ENCODE results near the gene QTRT2.

QTRT2 gene

DNA sequence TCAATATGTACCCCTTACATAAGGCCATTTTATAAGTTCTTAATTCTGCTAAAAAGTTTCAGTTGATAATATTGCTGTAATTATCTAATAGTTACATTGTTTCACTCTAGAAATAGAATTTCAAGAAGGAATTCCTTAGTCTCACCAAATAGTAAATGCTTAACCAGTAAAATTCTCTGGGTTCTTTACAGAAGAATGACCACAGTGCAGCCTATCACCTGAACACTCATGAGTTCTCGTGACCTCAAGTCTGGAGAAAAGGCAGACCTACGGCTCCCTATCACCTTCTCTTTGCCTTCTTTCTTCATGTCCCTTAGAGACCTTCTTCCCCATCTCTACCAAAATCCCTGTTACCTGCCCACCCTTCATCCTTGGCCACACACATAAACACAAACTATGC is 31.1 kb upstream of the QTRT2 start:
- no peaks in the 10 kb centered on the region for H3F3A ChIP-seq (ENCODE audit: low read depth)
- TF ChIP-seq, protein P1, sequence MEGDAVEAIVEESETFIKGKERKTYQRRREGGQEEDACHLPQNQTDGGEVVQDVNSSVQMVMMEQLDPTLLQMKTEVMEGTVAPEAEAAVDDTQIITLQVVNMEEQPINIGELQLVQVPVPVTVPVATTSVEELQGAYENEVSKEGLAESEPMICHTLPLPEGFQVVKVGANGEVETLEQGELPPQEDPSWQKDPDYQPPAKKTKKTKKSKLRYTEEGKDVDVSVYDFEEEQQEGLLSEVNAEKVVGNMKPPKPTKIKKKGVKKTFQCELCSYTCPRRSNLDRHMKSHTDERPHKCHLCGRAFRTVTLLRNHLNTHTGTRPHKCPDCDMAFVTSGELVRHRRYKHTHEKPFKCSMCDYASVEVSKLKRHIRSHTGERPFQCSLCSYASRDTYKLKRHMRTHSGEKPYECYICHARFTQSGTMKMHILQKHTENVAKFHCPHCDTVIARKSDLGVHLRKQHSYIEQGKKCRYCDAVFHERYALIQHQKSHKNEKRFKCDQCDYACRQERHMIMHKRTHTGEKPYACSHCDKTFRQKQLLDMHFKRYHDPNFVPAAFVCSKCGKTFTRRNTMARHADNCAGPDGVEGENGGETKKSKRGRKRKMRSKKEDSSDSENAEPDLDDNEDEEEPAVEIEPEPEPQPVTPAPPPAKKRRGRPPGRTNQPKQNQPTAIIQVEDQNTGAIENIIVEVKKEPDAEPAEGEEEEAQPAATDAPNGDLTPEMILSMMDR (conservative IDR thresholded peaks at IDR 0.05; ENCODE audit: low read length), result no peak
- TF ChIP-seq EZH2phosphoT487 (IDR thresholded peaks at IDR 0.05; ENCODE audit: borderline replicate concordance), result no peak
- H3K27me3 ChIP-seq (ENCODE audit: insufficient read depth, low read length, poor library complexity, severe bottlenecking), result no peaks in the 10 kb centered on the region

DNA sequence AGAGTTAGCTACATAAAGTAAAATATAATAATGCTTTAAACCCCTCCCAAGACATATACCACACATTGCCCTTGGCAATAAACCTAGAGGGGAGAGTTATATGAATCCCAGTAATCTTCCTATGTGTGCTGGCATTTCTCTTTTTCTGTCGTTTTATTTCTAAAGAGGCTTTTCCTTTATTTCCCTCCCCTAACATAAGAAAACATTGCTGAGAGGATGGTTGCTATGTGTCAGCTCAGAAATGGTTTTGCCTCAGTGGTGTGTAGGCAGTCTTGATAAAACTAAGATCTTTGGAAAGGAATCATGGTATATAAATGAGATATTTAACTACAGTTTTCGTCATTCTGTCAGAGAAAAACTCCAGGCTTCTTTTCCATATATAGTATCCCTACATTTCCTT is 30.2 kb upstream of the QTRT2 start:
- no peaks in the 10 kb centered on the region for H4K20me1 ChIP-seq (ENCODE audit: insufficient read depth, low read length, poor library complexity, severe bottlenecking)
- no peaks in the 10 kb centered on the region for H3K9me2 ChIP-seq (replicated peaks; ENCODE audit: low read depth, low read length)
- H3K4me1 ChIP-seq (ENCODE audit: insufficient read depth, low read length, poor library complexity, severe bottlenecking), result no peaks in the 10 kb centered on the region
- H3K36me3 ChIP-seq (ENCODE audit: insufficient read depth, low read length), result no peaks in the 10 kb centered on the region
- H3K4me3 ChIP-seq (ENCODE audit: low read length, poor library complexity, severe bottlenecking), result no peak overlapping the region
- H3K9me3 ChIP-seq (ENCODE audit: insufficient read depth, low read depth, low read length), result no peaks in the 10 kb centered on the region
- no peak overlapping the region for H3K4me2 ChIP-seq (ENCODE audit: low read depth, low read length, poor library complexity, severe bottlenecking)
- H3K9ac ChIP-seq (ENCODE audit: low read depth, low read length, poor library complexity, severe bottlenecking), result no peak overlapping the region
- no peaks in the 10 kb centered on the region for H3K79me2 ChIP-seq (ENCODE audit: insufficient read depth, low read length)
- no peaks in the 10 kb centered on the region for H3K27me3 ChIP-seq (ENCODE audit: insufficient read depth, low read length, poor library complexity, severe bottlenecking)
- no peak overlapping the region for H2AFZ ChIP-seq (ENCODE audit: low read length)
- no peaks in the 10 kb centered on the region for H3F3A ChIP-seq (ENCODE audit: low read depth)
- TF ChIP-seq, protein P1 (conservative IDR thresholded peaks at IDR 0.05; ENCODE audit: low read length), result no peak
- no peak for TF ChIP-seq EZH2phosphoT487 (IDR thresholded peaks at IDR 0.05; ENCODE audit: borderline replicate concordance)

More for the DNA sequence above, 31.1 kb upstream of the QTRT2 start:
- Histone ChIP-seq H3K4me1 (ENCODE audit: insufficient read depth, low read length, poor library complexity, severe bottlenecking) (no peaks in the 10 kb centered on the region), H3K4me2 (ENCODE audit: low read depth, low read length, poor library complexity, severe bottlenecking) (no peak overlapping the region), H3K9ac (ENCODE audit: low read depth, low read length, poor library complexity, severe bottlenecking) (no peak overlapping the region), H3K79me2 (ENCODE audit: insufficient read depth, low read length) (no peaks in the 10 kb centered on the region), H3K9me2 (replicated peaks; ENCODE audit: low read depth, low read length) (no peaks in the 10 kb centered on the region), H3K4me3 (ENCODE audit: low read length, poor library complexity, severe bottlenecking) (no peak overlapping the region), H2AFZ (ENCODE audit: low read length) (no peak overlapping the region), H3K9me3 (ENCODE audit: insufficient read depth, low read depth, low read length) (no peaks in the 10 kb centered on the region), H4K20me1 (ENCODE audit: insufficient read depth, low read length, poor library complexity, severe bottlenecking) (no peaks in the 10 kb centered on the region), H3K36me3 (ENCODE audit: insufficient read depth, low read length) (no peaks in the 10 kb centered on the region)

DNA sequence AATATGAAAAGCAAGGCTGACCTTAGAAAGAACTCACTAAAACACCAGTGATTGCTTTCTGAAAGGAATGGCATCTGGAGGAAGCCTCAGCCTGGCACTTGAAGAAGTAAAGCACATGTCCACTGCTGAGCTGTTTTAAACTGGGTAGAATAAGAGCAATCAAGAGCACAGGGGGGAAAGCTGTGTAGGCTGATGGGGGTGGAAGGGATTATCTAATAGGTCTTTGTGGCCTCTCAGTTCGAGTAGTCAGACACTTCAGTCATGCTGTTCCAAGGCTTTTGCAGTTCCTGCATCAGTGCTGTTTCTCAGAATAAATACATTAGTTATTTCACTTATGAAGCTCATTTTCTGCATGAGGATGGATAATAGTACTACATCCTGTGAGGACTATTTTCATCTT is 22.8 kb upstream of the QTRT2 start:
- Histone ChIP-seq H2AFZ (ENCODE audit: low read length) (no peak overlapping the region), H3K9me2 (replicated peaks; ENCODE audit: low read depth, low read length) (no peaks in the 10 kb centered on the region), H3K79me2 (ENCODE audit: insufficient read depth, low read length) (no peaks in the 10 kb centered on the region), H3K9ac (ENCODE audit: low read depth, low read length, poor library complexity, severe bottlenecking) (no peak overlapping the region), H3K9me3 (ENCODE audit: insufficient read depth, low read depth, low read length) (no peaks in the 10 kb centered on the region), H3F3A (ENCODE audit: low read depth) (no peaks in the 10 kb centered on the region), H3K4me1 (ENCODE audit: insufficient read depth, low read length, poor library complexity, severe bottlenecking) (no peaks in the 10 kb centered on the region), H3K36me3 (ENCODE audit: insufficient read depth, low read length) (no peaks in the 10 kb centered on the region), H3K4me3 (ENCODE audit: low read length, poor library complexity, severe bottlenecking) (no peak overlapping the region), H3K27me3 (ENCODE audit: insufficient read depth, low read length, poor library complexity, severe bottlenecking) (no peaks in the 10 kb centered on the region), H3K4me2 (ENCODE audit: low read depth, low read length, poor library complexity, severe bottlenecking) (no peak overlapping the region), H4K20me1 (ENCODE audit: insufficient read depth, low read length, poor library complexity, severe bottlenecking) (no peaks in the 10 kb centered on the region)
- TF ChIP-seq, protein P1 (conservative IDR thresholded peaks at IDR 0.05; ENCODE audit: low read length), result no peak
- TF ChIP-seq EZH2phosphoT487 (IDR thresholded peaks at IDR 0.05; ENCODE audit: borderline replicate concordance), result no peak
